Upper lobe of left lung (tissue), 6 donors: ENCODE results near the gene GLOD5. TPM values are rescaled to one million over a fixed set of nuclear protein-coding genes. Genes with fewer than 3 reads are reported as not detected.
A peak's percentile ranks its signal among the peaks of the same experiment; 100 is the strongest.

Experiments used
- ATAC-seq, 2 donors: fragments of 200-7000 bp; cut with Tn5 transposase; one replicate each; pipeline ENCODE4 v1.9.1; 2022; ENCODE audit warnings: mild to moderate bottlenecking in 2 of 2, moderate library complexity in 2 of 2; ENCODE audit not compliant: low FRiP score in 2 of 2
- DNase-seq, 2 donors: peaks; one replicate each; pipeline ENCODE4 v3.0.0-alpha.2; 2019 to 2020
- H3K27ac ChIP-seq, 4 donors: fragments of 200-600 bp; sonication (generic); one replicate each; pipeline ENCODE4 v1.5.1; 2016 to 2019
- H3K27me3 ChIP-seq, 4 donors: fragments of 200-600 bp; sonication (generic); one replicate each; pipeline ENCODE4 v1.5.1; 2017 to 2019
- H3K36me3 ChIP-seq, 4 donors: fragments of 200-600 bp; sonication (generic); one replicate each; pipeline ENCODE4 v1.5.1; 2016 to 2019
- H3K4me1 ChIP-seq, 4 donors: fragments of 200-600 bp; sonication (generic); one replicate each; pipeline ENCODE4 v1.5.1; 2018 to 2019
- H3K4me3 ChIP-seq, 4 donors: fragments of 200-600 bp; sonication (generic); one replicate each; pipeline ENCODE4 v1.5.1; 2017 to 2019; ENCODE audit warnings: mild to moderate bottlenecking in 2 of 4, moderate library complexity in 1 of 4
- H3K9me3 ChIP-seq, 4 donors: fragments of 200-600 bp; sonication (generic); one replicate each; pipeline ENCODE4 v1.5.1; 2018 to 2019
- CTCF ChIP-seq, 6 experiments: fragments of 450-650 bp in 4 of 6; fragments of 200-600 bp in 2 of 6; sonication (generic) in 2 of 6; IDR thresholded peaks; one replicate each; pipeline ENCODE4 v1.5.1; 2016 to 2019; ENCODE audit warnings: antibody characterized with exemption in 6 of 6
- EP300 ChIP-seq, 4 donors: sonication (generic); formaldehyde crosslinking; IDR thresholded peaks; one replicate each; pipeline ENCODE4 v1.5.1; 2017; ENCODE audit warnings: antibody characterized with exemption in 4 of 4, control low read depth in 2 of 4
- POLR2A ChIP-seq, 4 donors: fragments of 450-650 bp; IDR thresholded peaks; one replicate each; pipeline ENCODE4 v1.5.1; 2016 to 2017; ENCODE audit warnings: antibody characterized with exemption in 4 of 4, mild to moderate bottlenecking in 2 of 4
- POLR2AphosphoS5 ChIP-seq, 2 donors: sonication (generic); formaldehyde crosslinking; IDR thresholded peaks; one replicate each; pipeline ENCODE4 v1.5.1; 2017; ENCODE audit warnings: antibody characterized with exemption in 2 of 2
- WGBS, 2 donors: methylation state at CpG; one replicate each; pipeline ENCODE4 v1.1.5; 2017 to 2018; 5-methylcytosine and 5-hydroxymethylcytosine counted together
- total RNA-seq, 6 donors: library from RNA; depleted of rRNA in 4 of 6; stranded (reverse); fragments of >200 nt in 4 of 6; gene quantifications; one replicate each; pipeline versions ENCODE4 v1.1.0 to v1.2.1, GENCODE V29; 2016 to 2021
- donor health status: DM: no; HTN: no; CAD: no; lungs with moderate emphysema.
- donor health status: DM: no; HTN: yes; CAD: no; lungs with severe emphysema.

The GLOD5 gene
- total RNA-seq, 6 donors from 2014 or later: 1.1 to 2.1 (median 2.0) TPM; not detected in 2

GRCh38 chrX:48721916-48722315, 39.6 kb upstream of the GLOD5 start:
- H3K27ac ChIP-seq: no peak overlapping the region
- peaks cover 0 to 6% (median 0%) of the 10 kb centered on the region in 4 donors for H3K9me3 ChIP-seq
- TF ChIP-seq POLR2A (IDR thresholded peaks at IDR 0.05): no peak
- TF ChIP-seq EP300 (IDR thresholded peaks at IDR 0.05): no peak
- TF ChIP-seq POLR2AphosphoS5 (IDR thresholded peaks at IDR 0.05): no peak
- no peak for TF ChIP-seq CTCF (IDR thresholded peaks at IDR 0.05)
- DNase-seq (no peak), ATAC-seq (no peak)
- H3K4me1 ChIP-seq: no peaks in the 10 kb centered on the region
- H3K27me3 ChIP-seq: no peaks in the 10 kb centered on the region
- no peaks in the 10 kb centered on the region for H3K36me3 ChIP-seq
- H3K4me3 ChIP-seq: no peak overlapping the region

- H3K36me3 ChIP-seq: no peaks in the 10 kb centered on the region
- DNase-seq (no peak), ATAC-seq (no peak)
- peaks cover 0 to under 1% (median 0%) of the 10 kb centered on the region in 4 donors for H3K9me3 ChIP-seq
- H3K27ac ChIP-seq: no peak overlapping the region
- H3K27me3 ChIP-seq: no peaks in the 10 kb centered on the region
- H3K4me1 ChIP-seq: no peaks in the 10 kb centered on the region
- H3K4me3 ChIP-seq: no peak overlapping the region
- TF ChIP-seq EP300 (IDR thresholded peaks at IDR 0.05) (no peak), POLR2AphosphoS5 (IDR thresholded peaks at IDR 0.05) (no peak), CTCF (IDR thresholded peaks at IDR 0.05) (no peak), POLR2A (IDR thresholded peaks at IDR 0.05) (no peak)
- WGBS, 2 donors: 88 to 93% methylated on average over 2 of the region's 2 CpGs
Measured at GRCh38 chrX:48726596-48726995, 35.0 kb upstream of the GLOD5 start.

- no peak for DNase-seq
- ATAC-seq: no peak
- H3K27ac ChIP-seq: no peak overlapping the region
- TF ChIP-seq POLR2A (IDR thresholded peaks at IDR 0.05): no peak
- no peak for TF ChIP-seq CTCF (IDR thresholded peaks at IDR 0.05)
- no peak for TF ChIP-seq POLR2AphosphoS5 (IDR thresholded peaks at IDR 0.05)
- TF ChIP-seq EP300 (IDR thresholded peaks at IDR 0.05): no peak
- H3K9me3 ChIP-seq: no peaks in the 10 kb centered on the region
- no peaks in the 10 kb centered on the region for H3K36me3 ChIP-seq
- no peaks in the 10 kb centered on the region for H3K4me1 ChIP-seq
- no peaks in the 10 kb centered on the region for H3K27me3 ChIP-seq
- H3K4me3 ChIP-seq: no peak overlapping the region
Measured at GRCh38 chrX:48728653-48729052, 32.9 kb upstream of the GLOD5 start.

- Histone ChIP-seq H3K27ac (peak overlapping the region in 1 of 4 donors; percentile 87), H3K9me3 (no peaks in the 10 kb centered on the region), H3K4me1 (peaks cover 0 to 4% (median 1%) of the 10 kb centered on the region in 4 donors), H3K4me3 (peak overlapping the region in 1 of 4 donors; percentile 60), H3K27me3 (no peaks in the 10 kb centered on the region), H3K36me3 (no peaks in the 10 kb centered on the region)
- WGBS, 2 donors: 73 to 88% methylated on average over 1 of the region's 1 CpG
- ATAC-seq (no peak), DNase-seq (no peak)
- TF ChIP-seq POLR2AphosphoS5 (IDR thresholded peaks at IDR 0.05): no peak
- TF ChIP-seq CTCF (IDR thresholded peaks at IDR 0.05): no peak
- TF ChIP-seq POLR2A (IDR thresholded peaks at IDR 0.05): no peak
- TF ChIP-seq EP300 (IDR thresholded peaks at IDR 0.05): no peak
Measured at GRCh38 chrX:48736303-48736702, 25.2 kb upstream of the GLOD5 start.

GRCh38 chrX:48736878-48737212, 24.7 kb upstream of the GLOD5 start:
- TF ChIP-seq POLR2AphosphoS5 (IDR thresholded peaks at IDR 0.05) (no peak), POLR2A (IDR thresholded peaks at IDR 0.05) (no peak), EP300 (IDR thresholded peaks at IDR 0.05) (no peak), CTCF (IDR thresholded peaks at IDR 0.05) (no peak)
- Histone ChIP-seq H3K4me1 (peaks cover 0 to 4% (median 1%) of the 10 kb centered on the region in 4 donors), H3K9me3 (no peaks in the 10 kb centered on the region), H3K36me3 (no peaks in the 10 kb centered on the region), H3K27ac (peak overlapping the region in 2 of 4 donors; percentile 7 to 87), H3K27me3 (no peaks in the 10 kb centered on the region), H3K4me3 (peak overlapping the region in 2 of 4 donors; percentile 52 to 60)
- 21 to 45% methylated on average over 4 to 10 of the region's 10 CpGs for WGBS, 2 donors
- no peak for DNase-seq
- ATAC-seq: no peak
